GM12875 (cell line): ENCODE measurements around the gene CPZ.

ENCODE experiments used
- H3K4me3 ChIP-seq: one replicate; pipeline ENCODE4 v1.5.1; 2011; ENCODE audit warnings: low read depth, low read length, control low read depth
- TF ChIP-seq, protein P1 (sequence below): IDR thresholded peaks from 2 replicates; pipeline ENCODE4 v1.5.1; 2011; ENCODE audit warnings: low read depth, mild to moderate bottlenecking, control low read depth, inconsistent platforms, low read length, moderate library complexity, borderline replicate concordance; ENCODE audit not compliant: insufficient read depth

Gene CPZ

DNA sequence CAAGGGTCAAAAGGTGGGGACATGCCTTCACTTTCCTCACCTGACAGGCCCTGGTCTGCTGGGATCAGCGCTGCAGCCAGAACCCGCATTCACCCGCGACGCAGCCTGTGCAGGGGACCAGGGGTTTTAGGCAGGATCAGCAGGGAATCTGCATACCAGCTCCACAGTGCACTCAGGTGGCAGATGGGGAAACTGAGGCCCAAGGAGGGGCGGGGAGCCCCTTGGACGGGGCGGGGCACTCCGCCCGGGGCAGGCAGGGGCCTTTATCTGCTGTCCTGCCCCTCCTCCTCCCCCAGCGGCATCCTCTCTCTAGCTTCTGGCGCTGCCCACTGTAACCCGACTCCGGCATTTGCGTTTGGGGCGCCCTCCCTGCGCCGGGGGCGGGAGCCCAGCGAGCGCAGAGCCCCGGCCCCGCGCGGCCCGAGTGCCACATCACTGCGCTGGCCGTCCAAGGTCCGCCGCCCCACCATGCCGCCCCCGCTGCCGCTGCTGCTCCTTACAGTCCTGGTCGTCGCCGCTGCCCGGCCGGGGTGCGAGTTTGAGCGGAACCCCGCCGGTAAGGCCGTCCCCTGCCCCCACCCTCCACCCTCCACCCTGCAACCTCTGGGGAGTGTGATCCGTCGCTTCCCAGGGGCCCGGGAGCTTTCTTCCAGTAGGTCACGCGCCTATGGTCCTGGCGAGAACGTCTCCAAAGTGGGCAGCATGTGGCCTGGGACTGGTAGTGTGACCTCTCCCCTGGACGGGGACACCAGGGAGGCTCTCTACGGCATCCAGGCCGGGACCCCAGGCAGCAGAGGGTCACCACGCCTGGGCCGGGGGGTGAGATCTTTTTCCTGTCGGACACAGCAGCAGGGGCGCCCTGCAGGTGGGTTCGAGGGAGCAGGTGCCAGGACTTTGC lies at the start of gene CPZ:
Gene CPZ (plus strand): TSS at position 400 of the 898 bp plus-strand sequence. CDS start 69 bp downstream, at position 469.
- TF ChIP-seq, protein P1, sequence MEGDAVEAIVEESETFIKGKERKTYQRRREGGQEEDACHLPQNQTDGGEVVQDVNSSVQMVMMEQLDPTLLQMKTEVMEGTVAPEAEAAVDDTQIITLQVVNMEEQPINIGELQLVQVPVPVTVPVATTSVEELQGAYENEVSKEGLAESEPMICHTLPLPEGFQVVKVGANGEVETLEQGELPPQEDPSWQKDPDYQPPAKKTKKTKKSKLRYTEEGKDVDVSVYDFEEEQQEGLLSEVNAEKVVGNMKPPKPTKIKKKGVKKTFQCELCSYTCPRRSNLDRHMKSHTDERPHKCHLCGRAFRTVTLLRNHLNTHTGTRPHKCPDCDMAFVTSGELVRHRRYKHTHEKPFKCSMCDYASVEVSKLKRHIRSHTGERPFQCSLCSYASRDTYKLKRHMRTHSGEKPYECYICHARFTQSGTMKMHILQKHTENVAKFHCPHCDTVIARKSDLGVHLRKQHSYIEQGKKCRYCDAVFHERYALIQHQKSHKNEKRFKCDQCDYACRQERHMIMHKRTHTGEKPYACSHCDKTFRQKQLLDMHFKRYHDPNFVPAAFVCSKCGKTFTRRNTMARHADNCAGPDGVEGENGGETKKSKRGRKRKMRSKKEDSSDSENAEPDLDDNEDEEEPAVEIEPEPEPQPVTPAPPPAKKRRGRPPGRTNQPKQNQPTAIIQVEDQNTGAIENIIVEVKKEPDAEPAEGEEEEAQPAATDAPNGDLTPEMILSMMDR, result no peak
- H3K4me3 ChIP-seq, result no peak within 1 kb of the TSS

DNA sequence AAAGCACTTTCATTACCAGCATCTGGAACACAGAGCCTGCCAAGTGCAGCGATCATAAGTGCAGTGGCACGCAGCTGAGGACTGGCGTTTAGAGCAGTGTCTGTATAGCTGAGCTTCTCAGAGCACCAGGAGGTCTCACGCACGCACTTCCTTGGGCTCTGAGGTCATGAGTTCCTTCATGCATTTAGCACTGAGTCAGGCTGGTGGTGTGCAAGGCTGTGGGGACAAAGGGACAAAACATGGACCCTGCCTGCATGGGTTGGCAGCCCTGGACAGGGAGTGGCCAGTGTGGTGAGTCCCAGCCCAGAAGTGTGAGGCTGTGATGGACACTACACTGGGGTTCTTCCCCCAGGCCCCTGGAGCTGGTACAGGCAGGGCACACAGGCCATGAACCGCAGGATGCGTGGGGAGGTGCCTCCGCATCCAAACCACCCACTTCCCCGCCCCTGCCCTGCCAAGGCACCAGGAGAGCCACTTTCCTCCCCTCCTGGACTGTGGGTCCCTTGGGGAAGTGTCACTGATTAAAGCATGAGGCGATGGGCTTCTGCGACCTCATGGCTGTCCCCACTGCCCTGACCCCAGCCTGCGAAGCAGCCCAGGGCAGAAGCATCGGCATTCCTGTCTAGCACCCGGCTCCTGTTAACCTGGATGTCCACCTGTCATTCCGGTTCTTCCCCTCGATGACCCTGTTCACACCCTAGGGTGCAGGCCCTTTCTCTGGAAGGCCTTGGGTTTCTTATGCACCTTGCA lies 49.6 kb upstream of the CPZ start:
- no peak overlapping the region for H3K4me3 ChIP-seq
- TF ChIP-seq, protein P1, result no peak

DNA sequence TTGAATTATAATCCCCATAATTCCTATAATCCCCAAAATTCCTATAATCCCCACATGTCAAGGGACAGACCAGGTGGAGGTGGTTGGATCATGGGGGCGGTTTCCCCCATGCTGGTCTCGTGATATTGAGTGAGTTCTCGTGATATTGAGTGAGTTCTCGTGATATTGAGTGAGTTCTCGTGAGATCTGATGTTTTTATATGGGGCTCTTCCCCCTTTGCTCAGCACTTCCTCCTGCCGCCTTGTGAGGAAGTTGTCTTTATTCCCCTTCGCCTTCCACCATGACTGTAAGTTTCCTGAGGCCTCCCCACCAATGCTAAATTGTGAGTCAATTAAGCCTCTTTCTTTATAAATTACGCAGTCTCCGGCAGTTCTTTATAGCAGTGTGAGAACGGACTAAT lies 48.9 kb upstream of the CPZ start:
- TF ChIP-seq, protein P1, result no peak
- H3K4me3 ChIP-seq, result no peak overlapping the region

DNA sequence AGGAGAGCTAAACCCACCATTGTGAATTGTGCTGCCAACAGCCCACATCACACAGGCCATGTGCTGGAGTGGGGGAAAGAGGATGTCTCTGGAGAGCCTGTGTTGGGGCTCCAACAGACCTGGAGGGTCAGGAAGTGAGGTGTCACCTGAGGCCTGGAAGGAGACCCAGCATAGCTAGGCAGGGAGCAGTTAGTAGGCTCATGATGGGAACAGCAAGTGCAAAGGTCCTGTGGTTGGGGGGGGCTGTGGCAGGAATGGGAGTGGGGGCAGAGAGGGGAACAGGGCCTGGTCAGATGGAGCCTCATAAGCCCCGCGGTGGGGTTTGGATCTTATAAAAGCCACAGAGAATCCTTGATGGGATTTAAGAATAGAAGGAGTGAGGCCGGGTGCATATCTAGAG lies 48.3 kb upstream of the CPZ start:
- H3K4me3 ChIP-seq, result no peak overlapping the region
- TF ChIP-seq, protein P1, result no peak

DNA sequence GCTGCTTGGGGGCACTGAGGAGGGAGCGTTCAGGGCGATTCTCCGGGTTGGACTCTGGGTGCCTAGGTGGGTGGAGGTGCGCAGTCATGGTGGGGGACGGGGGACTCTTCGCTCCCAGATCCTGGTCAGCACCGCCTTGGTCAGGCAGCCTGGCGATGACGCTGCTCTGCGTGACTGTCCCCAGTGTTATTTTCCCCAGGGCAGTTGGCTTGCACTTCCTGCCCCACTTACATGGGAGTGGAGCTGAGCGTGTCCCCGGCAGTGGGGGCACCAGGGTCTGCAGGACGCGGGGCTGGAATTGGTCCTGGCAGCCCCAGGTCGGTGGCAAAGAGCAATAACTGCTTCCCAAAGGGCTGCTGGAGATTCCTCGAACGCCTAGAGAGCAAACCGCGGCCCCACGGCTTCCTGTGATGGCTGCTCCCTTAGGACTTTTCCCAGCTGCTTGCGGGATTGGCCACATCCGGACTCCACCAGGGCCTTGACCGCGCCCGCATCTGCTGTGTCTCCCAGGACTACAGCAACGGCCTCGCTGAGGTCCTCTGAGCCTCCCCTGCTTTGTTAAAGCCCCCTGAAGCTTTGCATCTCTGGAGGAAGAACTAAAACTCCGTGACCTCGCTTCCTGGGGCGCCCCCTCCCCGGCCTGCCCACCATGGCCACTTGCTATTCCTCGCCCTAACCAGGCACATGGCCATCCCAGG lies 47.7 kb upstream of the CPZ start:
- no peak overlapping the region for H3K4me3 ChIP-seq
- TF ChIP-seq, protein P1, result no peak

DNA sequence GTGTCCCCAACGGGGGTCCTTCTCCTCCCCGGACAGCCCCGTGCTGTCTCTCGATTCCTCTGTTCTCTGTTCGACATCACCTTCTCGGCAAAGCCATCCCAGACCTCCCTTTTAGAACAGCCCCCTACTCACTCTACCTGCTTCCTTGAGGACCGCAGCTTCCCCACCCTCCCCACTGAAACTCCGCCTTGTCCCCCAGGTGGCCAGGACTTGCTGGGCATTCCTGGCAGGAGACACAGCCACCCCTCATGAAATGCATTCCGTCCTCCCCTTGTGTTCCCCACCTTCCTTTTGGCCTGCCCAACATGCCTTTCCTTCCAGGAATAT lies 47.2 kb upstream of the CPZ start:
- TF ChIP-seq, protein P1, result no peak
- H3K4me3 ChIP-seq, result no peak overlapping the region
